GM12865 (cell line): Measurements from ENCODE around the gene SLC12A9.

Source experiments
- DNase-seq: peaks from one replicate; pipeline ENCODE4 v3.0.0; 2010; ENCODE audit warnings: low read depth
- H3K4me3 ChIP-seq: 2 replicates; pipeline ENCODE4 v1.5.1; 2011; ENCODE audit warnings: mild to moderate bottlenecking, low read depth, low read length, control low read depth
- CTCF ChIP-seq: IDR thresholded peaks from 2 replicates; pipeline ENCODE4 v1.5.1; 2011; ENCODE audit warnings: low read length, control low read depth, low read depth, inconsistent platforms; ENCODE audit not compliant: insufficient read depth; ENCODE audit errors: missing control alignments

SLC12A9 gene

GRCh38 chr7:100855515-100855914 lies 3.0 kb downstream of the SLC12A9 start:
- no peak overlapping the region for H3K4me3 ChIP-seq
- TF ChIP-seq CTCF = no peak
- DNase-seq = no peak

GRCh38 chr7:100856871-100857282 lies 4.4 kb downstream of the SLC12A9 start:
- DNase-seq = no peak
- no peak overlapping the region for H3K4me3 ChIP-seq
- TF ChIP-seq CTCF = no peak

GRCh38 chr7:100859856-100860255 lies 7.3 kb downstream of the SLC12A9 start:
- no peak overlapping the region for H3K4me3 ChIP-seq
- no peak for TF ChIP-seq CTCF
- DNase-seq = no peak

GRCh38 chr7:100860702-100861615 lies 8.4 kb downstream of the SLC12A9 start:
- TF ChIP-seq CTCF = no peak
- H3K4me3 ChIP-seq = no peak overlapping the region
- DNase-seq = no peak

GRCh38 chr7:100861616-100861985 lies 9.1 kb downstream of the SLC12A9 start:
- TF ChIP-seq CTCF = no peak
- DNase-seq = no peak
- H3K4me3 ChIP-seq = no peak overlapping the region

- no peak for DNase-seq
These were observed 11.0 kb downstream of the SLC12A9 start for GRCh38 chr7:100863406-100863950.

More at GRCh38 chr7:100863406-100863950, 11.0 kb downstream of the SLC12A9 start:
- H3K4me3 ChIP-seq = no peak overlapping the region
- TF ChIP-seq CTCF = no peak
